SU-DHL-6 (cell line): Measurements from ENCODE around the gene FRY.

Experiments used
- EZH2phosphoT487 ChIP-seq: fragments of 200-600 bp; sonication (generic), shearing (Covaris generic); conservative IDR thresholded peaks from 2 replicates; pipeline ENCODE4 v1.6.1; 2018; ENCODE audit warnings: mild to moderate bottlenecking, antibody characterized with exemption, low read length, moderate library complexity, mixed read lengths
- TF ChIP-seq, protein P1 (sequence below): fragments of 200-600 bp; sonication (generic); IDR thresholded peaks from one replicate; pipeline ENCODE4 v1.5.1; 2017; ENCODE audit warnings: antibody characterized with exemption, mild to moderate bottlenecking, low read length, moderate library complexity; ENCODE audit not compliant: insufficient read depth, poor library complexity, severe bottlenecking

DNA sequence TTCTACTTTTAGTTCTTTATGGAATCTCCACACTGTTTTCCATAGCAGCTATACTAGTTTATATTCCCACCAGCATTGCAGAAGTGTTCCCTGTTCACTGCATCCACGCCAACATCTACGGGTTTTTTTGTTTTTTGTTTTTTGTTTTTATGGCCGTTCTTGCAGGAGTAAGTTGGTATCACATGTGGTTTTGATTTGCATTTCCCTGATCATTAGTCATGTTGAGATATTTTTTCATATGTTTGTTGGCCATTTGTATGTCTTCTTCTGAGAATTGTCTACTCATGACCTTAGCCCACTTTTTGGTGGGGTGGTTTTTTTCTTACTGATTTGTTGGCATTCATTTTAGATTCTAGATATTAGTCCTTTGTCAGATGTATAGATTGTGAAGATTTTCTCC is 89.7 kb downstream of the FRY start:
- TF ChIP-seq, protein P1, sequence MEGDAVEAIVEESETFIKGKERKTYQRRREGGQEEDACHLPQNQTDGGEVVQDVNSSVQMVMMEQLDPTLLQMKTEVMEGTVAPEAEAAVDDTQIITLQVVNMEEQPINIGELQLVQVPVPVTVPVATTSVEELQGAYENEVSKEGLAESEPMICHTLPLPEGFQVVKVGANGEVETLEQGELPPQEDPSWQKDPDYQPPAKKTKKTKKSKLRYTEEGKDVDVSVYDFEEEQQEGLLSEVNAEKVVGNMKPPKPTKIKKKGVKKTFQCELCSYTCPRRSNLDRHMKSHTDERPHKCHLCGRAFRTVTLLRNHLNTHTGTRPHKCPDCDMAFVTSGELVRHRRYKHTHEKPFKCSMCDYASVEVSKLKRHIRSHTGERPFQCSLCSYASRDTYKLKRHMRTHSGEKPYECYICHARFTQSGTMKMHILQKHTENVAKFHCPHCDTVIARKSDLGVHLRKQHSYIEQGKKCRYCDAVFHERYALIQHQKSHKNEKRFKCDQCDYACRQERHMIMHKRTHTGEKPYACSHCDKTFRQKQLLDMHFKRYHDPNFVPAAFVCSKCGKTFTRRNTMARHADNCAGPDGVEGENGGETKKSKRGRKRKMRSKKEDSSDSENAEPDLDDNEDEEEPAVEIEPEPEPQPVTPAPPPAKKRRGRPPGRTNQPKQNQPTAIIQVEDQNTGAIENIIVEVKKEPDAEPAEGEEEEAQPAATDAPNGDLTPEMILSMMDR = no peak
- TF ChIP-seq EZH2phosphoT487 = no peak
